ENCODE data around the gene DDR2. TPM values are rescaled to one million over a fixed set of nuclear protein-coding genes. Genes with fewer than 3 reads are reported as not detected.

The DDR2 gene
- total RNA-seq, 2 donors from 2014 or later: 14.2 to 27.0 TPM

DNA sequence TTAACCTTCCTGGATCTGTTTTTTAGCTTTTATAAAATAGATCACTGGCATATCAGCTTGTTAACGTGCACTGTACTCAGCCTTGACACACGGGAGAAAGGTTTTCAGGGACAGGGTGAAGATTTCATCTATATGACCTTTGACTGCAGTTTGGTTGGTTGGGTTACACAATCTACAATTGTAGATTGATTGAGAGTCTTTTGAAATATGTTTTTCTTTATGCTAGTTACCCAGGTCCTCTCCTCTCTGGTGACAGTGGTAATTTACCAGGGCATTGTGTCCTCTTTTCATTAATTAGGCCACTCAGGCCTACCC lies 48.8 kb downstream of the DDR2 start:
- Histone ChIP-seq H3K9me3 (no peaks in the 10 kb centered on the region), H3K27me3 (replicated peaks; ENCODE audit: insufficient read depth) (no peaks in the 10 kb centered on the region), H3K4me3 (no peak overlapping the region), H3K36me3 (no peaks in the 10 kb centered on the region), H3K4me1 (replicated peaks) (no peaks in the 10 kb centered on the region), H3K27ac (no peak overlapping the region)
- 85% methylated on average over 2 of the region's 2 CpGs for WGBS
- TF ChIP-seq POLR2AphosphoS5 (IDR thresholded peaks at IDR 0.05): no peak
- TF ChIP-seq POLR2A (IDR thresholded peaks at IDR 0.05): no peak
- TF ChIP-seq, protein P1, sequence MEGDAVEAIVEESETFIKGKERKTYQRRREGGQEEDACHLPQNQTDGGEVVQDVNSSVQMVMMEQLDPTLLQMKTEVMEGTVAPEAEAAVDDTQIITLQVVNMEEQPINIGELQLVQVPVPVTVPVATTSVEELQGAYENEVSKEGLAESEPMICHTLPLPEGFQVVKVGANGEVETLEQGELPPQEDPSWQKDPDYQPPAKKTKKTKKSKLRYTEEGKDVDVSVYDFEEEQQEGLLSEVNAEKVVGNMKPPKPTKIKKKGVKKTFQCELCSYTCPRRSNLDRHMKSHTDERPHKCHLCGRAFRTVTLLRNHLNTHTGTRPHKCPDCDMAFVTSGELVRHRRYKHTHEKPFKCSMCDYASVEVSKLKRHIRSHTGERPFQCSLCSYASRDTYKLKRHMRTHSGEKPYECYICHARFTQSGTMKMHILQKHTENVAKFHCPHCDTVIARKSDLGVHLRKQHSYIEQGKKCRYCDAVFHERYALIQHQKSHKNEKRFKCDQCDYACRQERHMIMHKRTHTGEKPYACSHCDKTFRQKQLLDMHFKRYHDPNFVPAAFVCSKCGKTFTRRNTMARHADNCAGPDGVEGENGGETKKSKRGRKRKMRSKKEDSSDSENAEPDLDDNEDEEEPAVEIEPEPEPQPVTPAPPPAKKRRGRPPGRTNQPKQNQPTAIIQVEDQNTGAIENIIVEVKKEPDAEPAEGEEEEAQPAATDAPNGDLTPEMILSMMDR (IDR thresholded peaks at IDR 0.05): no peak
- intact Hi-C loops (cut with DNase I): no loop called here
- no peak for DNase-seq (ENCODE audit: low spot score)

DNA sequence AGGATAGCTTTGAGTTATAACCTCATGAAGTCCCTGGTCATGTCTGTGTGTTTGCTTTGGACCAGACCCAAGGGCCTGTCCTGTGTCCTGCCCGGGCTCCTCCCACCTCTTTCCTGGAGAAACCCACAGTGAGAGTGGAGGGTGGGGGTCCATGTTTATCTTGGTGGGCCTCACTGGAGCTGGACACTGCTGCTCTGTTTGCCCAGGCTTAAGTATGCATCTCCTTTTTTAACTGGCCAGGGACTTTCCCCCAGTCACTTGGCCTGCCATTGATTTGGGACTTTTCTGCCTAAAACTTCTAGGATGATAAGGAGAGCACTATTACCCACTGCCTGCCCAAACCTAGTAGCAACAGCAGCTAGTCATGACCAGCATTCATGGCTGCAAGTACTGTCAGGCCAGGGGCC lies 49.8 kb downstream of the DDR2 start:
- Histone ChIP-seq H3K36me3 (no peaks in the 10 kb centered on the region), H3K4me3 (no peak overlapping the region), H3K9me3 (no peaks in the 10 kb centered on the region), H3K27ac (no peak overlapping the region), H3K4me1 (replicated peaks) (no peaks in the 10 kb centered on the region), H3K27me3 (replicated peaks; ENCODE audit: insufficient read depth) (no peaks in the 10 kb centered on the region)
- intact Hi-C loops (cut with DNase I): no loop called here
- DNase-seq (ENCODE audit: low spot score): no peak
- TF ChIP-seq, protein P1 (IDR thresholded peaks at IDR 0.05): no peak
- TF ChIP-seq POLR2A (IDR thresholded peaks at IDR 0.05) (no peak), POLR2AphosphoS5 (IDR thresholded peaks at IDR 0.05) (no peak)
- WGBS: 25% methylated on average over 1 of the region's 1 CpG

DNA sequence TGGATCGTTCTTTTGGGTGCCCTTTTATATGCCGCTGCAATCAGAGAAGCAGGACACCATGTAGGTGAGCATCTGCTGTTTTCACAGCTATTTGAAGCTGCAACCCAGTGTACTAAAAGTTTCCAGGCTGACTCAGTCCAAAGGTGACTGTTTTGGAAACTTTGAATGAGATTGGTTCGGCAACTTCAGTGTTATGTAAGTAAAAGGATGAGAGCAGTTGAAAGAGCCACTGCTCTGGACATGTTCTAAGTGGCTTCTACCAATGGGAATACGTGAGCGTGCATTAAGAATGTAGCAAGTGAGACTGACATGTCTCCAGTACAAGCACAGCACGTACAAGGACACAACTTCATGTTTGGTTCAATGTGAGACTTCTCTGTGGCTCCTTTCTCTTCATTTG lies 55.6 kb downstream of the DDR2 start:
- H3K27ac ChIP-seq: no peak overlapping the region
- intact Hi-C loops (cut with DNase I): no loop called here
- no peaks in the 10 kb centered on the region for H3K27me3 ChIP-seq (replicated peaks; ENCODE audit: insufficient read depth)
- no peaks in the 10 kb centered on the region for H3K4me1 ChIP-seq (replicated peaks)
- 71% methylated on average over 6 of the region's 6 CpGs for WGBS
- TF ChIP-seq, protein P1 (IDR thresholded peaks at IDR 0.05): no peak
- TF ChIP-seq POLR2AphosphoS5 (IDR thresholded peaks at IDR 0.05) (no peak), POLR2A (IDR thresholded peaks at IDR 0.05) (no peak)
- H3K4me3 ChIP-seq: no peak overlapping the region
- H3K36me3 ChIP-seq: no peaks in the 10 kb centered on the region
- H3K9me3 ChIP-seq: no peaks in the 10 kb centered on the region
- no peak for DNase-seq (ENCODE audit: low spot score)

DNA sequence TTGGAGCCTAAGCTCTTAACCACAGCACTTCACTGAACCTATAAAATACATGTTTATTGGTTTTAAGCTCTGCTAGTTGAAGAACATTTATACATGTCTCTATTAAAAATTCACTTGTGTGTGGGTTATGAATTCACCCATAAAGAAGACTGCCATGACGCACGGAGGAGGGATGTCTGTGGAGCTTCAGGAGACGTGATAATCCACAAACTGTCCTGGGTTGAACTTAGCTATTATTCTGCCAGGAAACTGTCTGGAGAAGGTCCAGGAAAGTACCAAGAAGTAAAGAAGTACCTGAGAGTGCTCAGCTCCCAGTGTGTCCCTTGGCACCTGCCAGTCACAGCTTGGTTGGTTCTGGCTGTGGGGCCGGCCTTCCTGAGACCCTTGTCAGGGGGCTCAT lies 56.3 kb downstream of the DDR2 start:
- Histone ChIP-seq H3K27ac (peak overlapping the region in 1 of 2 donors; percentile 16), H3K4me1 (replicated peaks) (peaks cover 2% of the 10 kb centered on the region), H3K4me3 (no peak overlapping the region), H3K9me3 (no peaks in the 10 kb centered on the region), H3K27me3 (replicated peaks; ENCODE audit: insufficient read depth) (no peaks in the 10 kb centered on the region), H3K36me3 (no peaks in the 10 kb centered on the region)
- intact Hi-C loops (cut with DNase I): no loop called here
- peak; percentile 58 for TF ChIP-seq POLR2AphosphoS5 (IDR thresholded peaks at IDR 0.05)
- TF ChIP-seq, protein P1 (IDR thresholded peaks at IDR 0.05): no peak
- TF ChIP-seq POLR2A (IDR thresholded peaks at IDR 0.05): no peak
- WGBS: 37% methylated on average over 4 of the region's 4 CpGs
- DNase-seq (ENCODE audit: low spot score): peak; percentile 61

DNA sequence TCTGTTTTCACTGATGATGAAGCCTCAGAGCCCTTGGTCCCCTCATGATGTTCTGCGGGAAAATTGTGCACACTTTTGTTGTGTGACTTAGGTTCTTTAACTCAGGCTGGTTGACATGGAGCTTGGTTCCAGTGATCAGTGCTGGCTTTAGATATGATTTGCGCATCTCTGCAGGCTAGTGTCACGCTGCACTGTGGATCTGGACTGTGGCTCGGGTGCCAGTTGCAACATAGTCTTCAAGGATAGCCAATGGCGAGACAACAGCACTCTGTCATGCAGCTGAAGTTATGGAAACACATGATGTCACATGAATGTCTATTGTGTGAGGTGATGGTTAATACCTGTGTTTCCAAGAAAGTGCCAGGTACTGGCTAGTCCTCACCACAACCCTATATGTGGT lies 56.7 kb downstream of the DDR2 start:
- 94% methylated on average over 5 of the region's 5 CpGs for WGBS
- no peaks in the 10 kb centered on the region for H3K36me3 ChIP-seq
- intact Hi-C loops (cut with DNase I): no loop called here
- no peaks in the 10 kb centered on the region for H3K9me3 ChIP-seq
- peaks cover 3% of the 10 kb centered on the region for H3K4me1 ChIP-seq (replicated peaks)
- no peak for DNase-seq (ENCODE audit: low spot score)
- TF ChIP-seq, protein P1 (IDR thresholded peaks at IDR 0.05): no peak
- no peak for TF ChIP-seq POLR2A (IDR thresholded peaks at IDR 0.05)
- no peak for TF ChIP-seq POLR2AphosphoS5 (IDR thresholded peaks at IDR 0.05)
- no peaks in the 10 kb centered on the region for H3K27me3 ChIP-seq (replicated peaks; ENCODE audit: insufficient read depth)
- H3K4me3 ChIP-seq: no peak overlapping the region
- peak overlapping the region in 1 of 2 donors; percentile 16 for H3K27ac ChIP-seq
